Esophagus muscularis mucosa (tissue), 3 donors: ENCODE data around the gene KIRREL3.

Experiments used
- CTCF ChIP-seq, 3 experiments: fragments of 200-600 bp in 2 of 3; fragments of 450-650 bp in 1 of 3; sonication (generic) in 2 of 3; IDR thresholded peaks; one replicate each; pipeline ENCODE4 v1.5.1; 2017 to 2019; ENCODE audit warnings: antibody characterized with exemption in 3 of 3, mild to moderate bottlenecking in 2 of 3, moderate library complexity in 1 of 3
- EP300 ChIP-seq: sonication (generic); formaldehyde crosslinking; IDR thresholded peaks from one replicate; pipeline ENCODE4 v1.6.1; 2017; ENCODE audit warnings: antibody characterized with exemption

GRCh38 chr11:126660761-126661425 lies 339.7 kb downstream of the KIRREL3 start:
- TF ChIP-seq CTCF (IDR thresholded peaks at IDR 0.05) (no peak), EP300 (no peak)
